Fibroblast of mammary gland (primary cell): ENCODE measurements around the gene C14orf93.

ENCODE experiments used
- DNase-seq: peaks from one replicate; pipeline ENCODE4 v3.0.0-alpha.2; 2010; ENCODE audit warnings: low read depth
- H3K4me3 ChIP-seq: 2 replicates; pipeline ENCODE4 v1.5.1; 2011; ENCODE audit warnings: low read depth, mild to moderate bottlenecking, low read length, moderate library complexity; ENCODE audit not compliant: control insufficient read depth
- TF ChIP-seq, protein P1 (sequence below): conservative IDR thresholded peaks from 2 replicates; pipeline ENCODE4 v1.5.1; 2011; ENCODE audit warnings: low read depth, low read length, inconsistent platforms; ENCODE audit not compliant: control insufficient read depth, insufficient read depth

The C14orf93 gene

GRCh38 chr14:23035303-23036144 is 25.6 kb upstream of the C14orf93 start:
- H3K4me3 ChIP-seq, result peak overlapping the region; percentile 96
- no peak for DNase-seq
- TF ChIP-seq, protein P1, sequence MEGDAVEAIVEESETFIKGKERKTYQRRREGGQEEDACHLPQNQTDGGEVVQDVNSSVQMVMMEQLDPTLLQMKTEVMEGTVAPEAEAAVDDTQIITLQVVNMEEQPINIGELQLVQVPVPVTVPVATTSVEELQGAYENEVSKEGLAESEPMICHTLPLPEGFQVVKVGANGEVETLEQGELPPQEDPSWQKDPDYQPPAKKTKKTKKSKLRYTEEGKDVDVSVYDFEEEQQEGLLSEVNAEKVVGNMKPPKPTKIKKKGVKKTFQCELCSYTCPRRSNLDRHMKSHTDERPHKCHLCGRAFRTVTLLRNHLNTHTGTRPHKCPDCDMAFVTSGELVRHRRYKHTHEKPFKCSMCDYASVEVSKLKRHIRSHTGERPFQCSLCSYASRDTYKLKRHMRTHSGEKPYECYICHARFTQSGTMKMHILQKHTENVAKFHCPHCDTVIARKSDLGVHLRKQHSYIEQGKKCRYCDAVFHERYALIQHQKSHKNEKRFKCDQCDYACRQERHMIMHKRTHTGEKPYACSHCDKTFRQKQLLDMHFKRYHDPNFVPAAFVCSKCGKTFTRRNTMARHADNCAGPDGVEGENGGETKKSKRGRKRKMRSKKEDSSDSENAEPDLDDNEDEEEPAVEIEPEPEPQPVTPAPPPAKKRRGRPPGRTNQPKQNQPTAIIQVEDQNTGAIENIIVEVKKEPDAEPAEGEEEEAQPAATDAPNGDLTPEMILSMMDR, result no peak

GRCh38 chr14:23034498-23035302 is 24.8 kb upstream of the C14orf93 start, which contains the start of gene PSMB5:
Gene PSMB5 (minus strand): TSS chr14:23034900. CDS start chr14:23034881, 19 bp downstream.
- peak; percentile 95 for DNase-seq
- peak within 1 kb of the TSS; percentile 96 for H3K4me3 ChIP-seq
- TF ChIP-seq, protein P1, result no peak

DNA sequence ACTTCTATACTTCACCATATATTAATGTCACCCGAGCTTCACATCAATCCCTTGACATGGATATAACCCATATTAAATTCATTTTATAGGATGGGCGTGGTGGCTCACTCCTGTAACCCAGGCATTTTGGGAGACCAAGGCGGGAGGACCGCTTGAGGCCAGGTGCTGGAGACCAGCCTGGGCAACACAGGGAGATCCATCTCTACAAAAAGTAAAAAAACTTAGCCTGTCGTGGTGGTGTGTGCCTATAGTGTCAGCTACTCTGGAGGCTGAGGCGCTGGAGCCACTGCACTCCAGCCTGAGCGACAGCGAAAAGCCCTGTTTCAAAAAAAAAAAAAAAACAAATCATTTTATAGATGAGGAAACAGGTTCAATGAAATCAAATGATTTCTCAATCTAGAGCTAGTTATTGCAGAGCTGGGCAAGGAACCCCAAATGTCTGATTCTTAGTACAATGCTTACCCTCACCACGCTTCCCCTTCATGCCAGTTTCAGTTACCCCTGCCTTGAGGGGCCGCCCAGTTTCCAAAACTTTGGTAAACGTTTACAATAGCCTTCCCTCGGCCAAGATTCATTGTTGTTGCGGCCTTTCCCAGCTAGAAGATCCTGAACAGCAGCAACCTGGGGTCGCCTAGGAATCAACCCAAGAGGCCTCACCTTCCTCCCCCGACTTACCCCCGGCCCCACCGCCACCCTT is 24.0 kb upstream of the C14orf93 start:
- peak overlapping the region; percentile 96 for H3K4me3 ChIP-seq
- TF ChIP-seq, protein P1, result no peak
- DNase-seq, result no peak

- no peak for DNase-seq
- TF ChIP-seq, protein P1, result no peak
- peak overlapping the region; percentile 96 for H3K4me3 ChIP-seq
Observed at GRCh38 chr14:23033251-23033727, 23.3 kb upstream of the C14orf93 start.

DNA sequence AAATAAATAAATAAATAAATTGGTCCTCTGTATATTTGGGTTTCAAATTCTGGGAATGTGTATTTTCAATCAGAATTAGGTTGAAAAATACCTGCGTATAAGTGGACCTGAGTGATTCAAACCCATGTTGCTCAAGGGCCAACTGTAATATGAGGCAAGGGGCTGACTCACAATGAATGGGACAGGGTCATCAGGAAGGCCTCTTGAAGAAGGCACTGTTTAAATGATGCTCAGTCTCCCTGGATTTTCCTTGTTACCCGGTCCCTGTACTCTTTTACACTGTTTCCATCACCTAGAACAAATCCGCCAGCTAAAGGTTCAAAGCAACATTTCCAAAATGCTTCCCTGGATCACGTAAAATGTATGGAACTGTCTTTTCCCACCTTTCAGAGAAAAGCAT is 21.0 kb upstream of the C14orf93 start:
- peak; percentile 29 for DNase-seq
- TF ChIP-seq, protein P1, result no peak
- no peak overlapping the region for H3K4me3 ChIP-seq

DNA sequence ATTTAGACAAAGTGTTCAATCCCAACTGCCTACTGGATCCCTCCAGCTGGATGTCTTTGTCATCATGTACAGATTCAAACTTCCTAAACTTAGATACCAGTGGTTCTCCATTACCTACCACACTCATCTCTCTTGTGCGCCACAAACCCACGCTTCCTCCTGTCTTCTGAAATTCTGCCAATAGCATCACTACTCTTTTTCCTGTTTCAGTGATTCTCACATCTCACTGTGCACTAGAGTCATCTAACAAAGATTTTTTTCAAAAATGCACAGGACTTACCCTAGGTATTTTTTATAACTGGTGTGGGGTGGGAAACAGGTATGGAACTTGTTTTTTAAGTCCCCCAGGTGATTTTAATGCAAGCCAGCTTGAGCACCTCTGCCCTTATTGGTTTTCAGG is 18.9 kb upstream of the C14orf93 start:
- TF ChIP-seq, protein P1, result no peak
- peak; percentile 52 for DNase-seq

More for the DNA sequence above, 18.9 kb upstream of the C14orf93 start:
- H3K4me3 ChIP-seq, result no peak overlapping the region
